Astrocyte of the spinal cord (primary cell): ENCODE data around the gene PLXDC2.

Experiments used
- DNase-seq: peaks from one replicate; pipeline ENCODE4 v3.0.0; 2011; ENCODE audit warnings: low read depth, low spot score
- H3K4me3 ChIP-seq: 2 replicates; pipeline ENCODE4 v1.5.1; 2011; ENCODE audit warnings: low read depth, mild to moderate bottlenecking, low read length, moderate library complexity
- CTCF ChIP-seq: IDR thresholded peaks from 2 replicates; pipeline ENCODE4 v1.5.1; 2012; ENCODE audit warnings: low read depth, mild to moderate bottlenecking, low read length, inconsistent platforms
- in situ Hi-C: cut with HindIII; loops from 2 replicates; pipeline ENCODE4 v1.10.0; 2017; ENCODE audit warnings: low sequenced_read_pairs

PLXDC2 gene

GRCh38 chr10:20013991-20014750, 197.9 kb downstream of the PLXDC2 start:
- no peak for DNase-seq
- H3K4me3 ChIP-seq, result no peak overlapping the region
- no peak for TF ChIP-seq CTCF
- in situ Hi-C loops, result no loop called here

- DNase-seq, result peak; percentile 30
- H3K4me3 ChIP-seq, result no peak overlapping the region
- no peak for TF ChIP-seq CTCF
- in situ Hi-C loops, result no loop called here
Observed at GRCh38 chr10:20017961-20018360, 201.7 kb downstream of the PLXDC2 start.

GRCh38 chr10:20020677-20021076, 204.4 kb downstream of the PLXDC2 start:
- no peak overlapping the region for H3K4me3 ChIP-seq
- in situ Hi-C loops, result no loop called here
- TF ChIP-seq CTCF, result no peak
- no peak for DNase-seq

- H3K4me3 ChIP-seq, result no peak overlapping the region
- in situ Hi-C loops, result no loop called here
- no peak for DNase-seq
- no peak for TF ChIP-seq CTCF
Observed at GRCh38 chr10:20029523-20029922, 213.3 kb downstream of the PLXDC2 start.

GRCh38 chr10:20033476-20033875, 217.2 kb downstream of the PLXDC2 start:
- TF ChIP-seq CTCF, result no peak
- DNase-seq, result no peak
- in situ Hi-C loops, result no loop called here
- H3K4me3 ChIP-seq, result no peak overlapping the region

- DNase-seq, result no peak
- in situ Hi-C loops, result no loop called here
- no peak overlapping the region for H3K4me3 ChIP-seq
- no peak for TF ChIP-seq CTCF
Observed at GRCh38 chr10:20034732-20035131, 218.5 kb downstream of the PLXDC2 start.
